ENCODE data around the gene AP5Z1. TPM values are rescaled to one million over a fixed set of nuclear protein-coding genes. Genes with fewer than 3 reads are reported as not detected.
A peak's percentile ranks its signal among the peaks of the same experiment; 100 is the strongest.

Gene AP5Z1
- total RNA-seq, 2 experiments from 2014 or later = 32.8 to 35.0 TPM

DNA sequence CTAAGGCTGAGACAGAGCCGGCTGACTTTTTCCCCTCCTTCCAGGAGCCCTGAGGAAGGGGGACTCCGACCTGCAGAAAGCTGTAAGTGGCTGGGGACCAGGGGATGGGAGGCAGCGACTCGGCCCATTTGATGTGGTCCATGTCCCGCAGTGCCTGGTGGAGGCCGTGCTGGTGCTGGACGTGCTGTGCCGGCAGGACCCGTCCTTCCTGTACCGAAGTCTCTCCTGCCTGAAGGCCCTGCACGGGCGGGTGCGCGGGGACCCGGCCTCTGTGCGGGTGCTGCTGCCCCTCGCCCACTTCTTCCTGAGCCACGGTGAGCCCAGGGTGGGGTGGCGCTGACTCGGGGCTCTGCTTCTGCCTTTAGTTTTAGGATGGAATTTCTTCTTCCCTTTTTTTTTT is 9.9 kb downstream of the AP5Z1 start:
- Histone ChIP-seq H3K79me2 (ENCODE audit: insufficient read depth, low read depth, low read length) (no peaks in the 10 kb centered on the region), H4K20me1 (ENCODE audit: insufficient read depth, low read length) (no peaks in the 10 kb centered on the region), H3K4me3 (ENCODE audit: low read depth, low read length, poor library complexity, severe bottlenecking) (no peak overlapping the region), H3K9me3 (ENCODE audit: low read length) (no peaks in the 10 kb centered on the region), H3K4me2 (ENCODE audit: low read length) (no peak overlapping the region), H3K9me2 (ENCODE audit: insufficient read depth, low read length) (no peaks in the 10 kb centered on the region), H3K4me1 (ENCODE audit: insufficient read depth, low read length, poor library complexity, severe bottlenecking) (no peaks in the 10 kb centered on the region), H3K27ac (ENCODE audit: low read depth, low read length, poor library complexity, severe bottlenecking) (no peak overlapping the region), H3K36me3 (ENCODE audit: insufficient read depth, low read length) (peaks cover 19% of the 10 kb centered on the region), H2AFZ (ENCODE audit: low read length) (no peak overlapping the region)
- BruUV-seq (replicated peaks) = no TSS peak
- ChIA-PET CTCF (ENCODE audit: unreplicated experiment) (no interaction called here), POLR2A (no interaction called here)
- intact Hi-C loops (cut with micrococcal nuclease; ENCODE audit: unreplicated experiment) = no loop called here
- no peak for DNase-seq (ENCODE audit: low spot score)
- TF ChIP-seq EZH2phosphoT487 (IDR thresholded peaks at IDR 0.05; ENCODE audit: borderline replicate concordance, low read depth, low read length) (no peak), CTCF (conservative IDR thresholded peaks at IDR 0.05; ENCODE audit: low read length) (no peak)

DNA sequence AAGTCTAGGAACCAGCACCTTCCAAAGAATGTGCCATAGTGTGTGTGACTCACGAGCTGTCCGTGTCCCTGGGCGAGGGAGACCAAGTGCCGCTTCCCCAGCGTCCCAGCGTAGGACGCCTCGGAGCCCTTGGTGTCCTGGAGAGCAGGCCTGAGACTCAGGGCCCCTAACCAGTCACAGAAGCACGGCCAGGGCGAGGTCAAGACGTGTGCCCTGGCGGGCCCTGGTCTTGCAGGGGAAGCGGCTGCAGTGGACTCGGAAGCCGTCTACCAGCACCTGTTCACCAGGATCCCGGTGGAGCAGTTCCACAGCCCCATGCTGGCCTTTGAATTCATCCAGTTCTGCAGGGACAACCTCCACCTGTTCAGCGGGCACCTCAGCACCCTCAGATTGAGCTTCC is 10.6 kb downstream of the AP5Z1 start:
- Histone ChIP-seq H3K36me3 (ENCODE audit: insufficient read depth, low read length) (peaks cover 18% of the 10 kb centered on the region), H4K20me1 (ENCODE audit: insufficient read depth, low read length) (no peaks in the 10 kb centered on the region), H3K4me2 (ENCODE audit: low read length) (no peak overlapping the region), H3K79me2 (ENCODE audit: insufficient read depth, low read depth, low read length) (no peaks in the 10 kb centered on the region), H3K4me3 (ENCODE audit: low read depth, low read length, poor library complexity, severe bottlenecking) (no peak overlapping the region), H3K9me3 (ENCODE audit: low read length) (no peaks in the 10 kb centered on the region), H3K9me2 (ENCODE audit: insufficient read depth, low read length) (no peaks in the 10 kb centered on the region), H2AFZ (ENCODE audit: low read length) (no peak overlapping the region), H3K4me1 (ENCODE audit: insufficient read depth, low read length, poor library complexity, severe bottlenecking) (no peaks in the 10 kb centered on the region), H3K27ac (ENCODE audit: low read depth, low read length, poor library complexity, severe bottlenecking) (no peak overlapping the region)
- ChIA-PET CTCF (ENCODE audit: unreplicated experiment) (no interaction called here), POLR2A (no interaction called here)
- intact Hi-C loops (cut with micrococcal nuclease; ENCODE audit: unreplicated experiment) = no loop called here
- DNase-seq (ENCODE audit: low spot score) = no peak
- BruUV-seq (replicated peaks) = TSS peak; percentile 69
- TF ChIP-seq CTCF (conservative IDR thresholded peaks at IDR 0.05; ENCODE audit: low read length) = no peak
- TF ChIP-seq EZH2phosphoT487 (IDR thresholded peaks at IDR 0.05; ENCODE audit: borderline replicate concordance, low read depth, low read length) = no peak

DNA sequence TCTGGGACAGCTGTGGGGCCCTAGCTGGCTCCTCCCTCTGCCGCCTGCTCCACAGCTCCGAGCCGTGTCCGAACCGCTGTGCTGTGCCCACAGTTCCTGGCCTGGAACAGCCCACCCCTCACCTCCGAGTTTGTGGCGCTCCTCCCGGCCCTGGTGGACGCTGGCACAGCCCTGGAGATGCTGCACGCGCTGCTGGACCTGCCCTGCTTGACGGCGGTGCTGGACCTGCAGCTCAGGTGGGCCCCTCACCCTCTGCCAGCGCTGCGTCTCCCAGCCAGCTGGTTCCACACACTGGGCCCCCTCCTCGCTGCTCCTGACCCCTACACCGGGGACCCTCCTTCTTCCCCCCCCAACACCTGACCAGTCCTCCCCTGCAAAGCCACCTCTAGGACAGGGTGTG is 12.1 kb downstream of the AP5Z1 start:
- peaks cover 14% of the 10 kb centered on the region for H3K36me3 ChIP-seq (ENCODE audit: insufficient read depth, low read length)
- CTCF ChIA-PET (ENCODE audit: unreplicated experiment) = no interaction called here
- POLR2A ChIA-PET = no interaction called here

More for the DNA sequence above, 12.1 kb downstream of the AP5Z1 start:
- no peaks in the 10 kb centered on the region for H3K4me1 ChIP-seq (ENCODE audit: insufficient read depth, low read length, poor library complexity, severe bottlenecking)
- no TSS peak for BruUV-seq (replicated peaks)
- DNase-seq (ENCODE audit: low spot score) = no peak
- H3K27ac ChIP-seq (ENCODE audit: low read depth, low read length, poor library complexity, severe bottlenecking) = no peak overlapping the region
- no peak overlapping the region for H2AFZ ChIP-seq (ENCODE audit: low read length)
- no peak overlapping the region for H3K4me2 ChIP-seq (ENCODE audit: low read length)
- H4K20me1 ChIP-seq (ENCODE audit: insufficient read depth, low read length) = no peaks in the 10 kb centered on the region
- no peaks in the 10 kb centered on the region for H3K9me2 ChIP-seq (ENCODE audit: insufficient read depth, low read length)
- H3K9me3 ChIP-seq (ENCODE audit: low read length) = no peaks in the 10 kb centered on the region
- no peak overlapping the region for H3K4me3 ChIP-seq (ENCODE audit: low read depth, low read length, poor library complexity, severe bottlenecking)
- no peak for TF ChIP-seq EZH2phosphoT487 (IDR thresholded peaks at IDR 0.05; ENCODE audit: borderline replicate concordance, low read depth, low read length)
- TF ChIP-seq CTCF (conservative IDR thresholded peaks at IDR 0.05; ENCODE audit: low read length) = no peak
- intact Hi-C loops (cut with micrococcal nuclease; ENCODE audit: unreplicated experiment) = no loop called here
- H3K79me2 ChIP-seq (ENCODE audit: insufficient read depth, low read depth, low read length) = no peaks in the 10 kb centered on the region
